GM21786 (cell line): ENCODE results near the gene GPR143.
"Not testable (repeated sequence)": the region's sequence is repeated elsewhere in the genome, so short reads cannot be mapped to it uniquely, and the experiment has no call there.

Source experiments
- ATAC-seq: cut with Tn5 transposase; IDR thresholded peaks from one replicate; pipeline ENCODE4 v1.9.1; 2021; ENCODE audit not compliant: unreplicated experiment

The GPR143 gene

GRCh38 chrX:9770319-9770718, 4.7 kb upstream of the GPR143 start:
- no peak for ATAC-seq

GRCh38 chrX:9768321-9768839, 2.7 kb upstream of the GPR143 start:
- ATAC-seq: not testable (repeated sequence)

GRCh38 chrX:9767375-9767774, 1.7 kb upstream of the GPR143 start:
- ATAC-seq: no peak

GRCh38 chrX:9765072-9765736, 443 bp downstream of the GPR143 start:
- ATAC-seq: no peak

- ATAC-seq: no peak
Observed at GRCh38 chrX:9759337-9759736, 6.3 kb downstream of the GPR143 start.

- no peak for ATAC-seq
Observed at GRCh38 chrX:9758021-9758638, 7.5 kb downstream of the GPR143 start.

- ATAC-seq: no peak
Observed at GRCh38 chrX:9757366-9757765, 8.3 kb downstream of the GPR143 start.

- no peak for ATAC-seq
Observed at GRCh38 chrX:9749146-9749692, 16.4 kb downstream of the GPR143 start.

GRCh38 chrX:9747644-9748043, 18.0 kb downstream of the GPR143 start:
- no peak for ATAC-seq

- no peak for ATAC-seq
Observed at GRCh38 chrX:9746148-9746888, 19.3 kb downstream of the GPR143 start.

- no peak for ATAC-seq
Observed at GRCh38 chrX:9745417-9746115, 20.1 kb downstream of the GPR143 start.

- no peak for ATAC-seq
Observed at GRCh38 chrX:9739130-9739529, 26.5 kb downstream of the GPR143 start.

- no peak for ATAC-seq
Observed at GRCh38 chrX:9738151-9738550, 27.5 kb downstream of the GPR143 start.

- ATAC-seq: no peak
Observed at GRCh38 chrX:9737363-9737762, 28.3 kb downstream of the GPR143 start.

GRCh38 chrX:9730752-9731151, 34.9 kb downstream of the GPR143 start:
- ATAC-seq: no peak

- ATAC-seq: no peak
Observed at GRCh38 chrX:9730078-9730477, 35.6 kb downstream of the GPR143 start.

- no peak for ATAC-seq
Observed at GRCh38 chrX:9729171-9729885, 36.3 kb downstream of the GPR143 start.

- ATAC-seq: no peak
Observed at GRCh38 chrX:9728261-9728660, 37.4 kb downstream of the GPR143 start.

GRCh38 chrX:9724711-9725110, 40.9 kb downstream of the GPR143 start:
- no peak for ATAC-seq

- ATAC-seq: no peak
Observed at GRCh38 chrX:9717376-9717775, 48.3 kb downstream of the GPR143 start.
